ENCODE results near the gene PTPRM. TPM values are rescaled to one million over a fixed set of nuclear protein-coding genes. Genes with fewer than 3 reads are reported as not detected.

The PTPRM gene
- total RNA-seq, 4 donors from 2014 or later = 62.7 to 94.0 (median 76.0) TPM

GRCh38 chr18:7926526-7926925, 359.4 kb downstream of the PTPRM start:
- no peak overlapping the region for H3K4me3 ChIP-seq
- peaks cover 18 to 44% (median 32%) of the 10 kb centered on the region in 4 donors for H3K4me1 ChIP-seq
- H3K36me3 ChIP-seq = peaks cover 0 to 5% (median 0%) of the 10 kb centered on the region in 4 donors
- intact Hi-C loops (cut with DNase I) = no loop called here
- H3K9me3 ChIP-seq = no peaks in the 10 kb centered on the region
- WGBS = 66% methylated on average over 4 of the region's 4 CpGs
- H3K27ac ChIP-seq (replicated peaks in 1 of 4) = no peak overlapping the region
- no peak for DNase-seq (ENCODE audit: extremely low spot score)
- TF ChIP-seq CTCF (IDR thresholded peaks at IDR 0.05) = no peak
- no peaks in the 10 kb centered on the region for H3K27me3 ChIP-seq

- intact Hi-C loops (cut with DNase I) = no loop called here
- Histone ChIP-seq H3K27me3 (no peaks in the 10 kb centered on the region), H3K36me3 (peaks cover 0 to 5% (median 0%) of the 10 kb centered on the region in 4 donors), H3K4me1 (peaks cover 15 to 39% (median 27%) of the 10 kb centered on the region in 4 donors), H3K4me3 (no peak overlapping the region), H3K9me3 (no peaks in the 10 kb centered on the region), H3K27ac (replicated peaks in 1 of 4) (no peak overlapping the region)
- TF ChIP-seq EP300 (IDR thresholded peaks at IDR 0.05) (no peak), POLR2AphosphoS5 (IDR thresholded peaks at IDR 0.05) (no peak), CTCF (IDR thresholded peaks at IDR 0.05) (no peak), POLR2A (IDR thresholded peaks at IDR 0.05; ENCODE audit: low read depth) (no peak)
- WGBS = 63% methylated on average over 2 of the region's 2 CpGs
- no peak for DNase-seq (ENCODE audit: extremely low spot score)
Observed at GRCh38 chr18:7927119-7927518, 360.0 kb downstream of the PTPRM start.

GRCh38 chr18:7931763-7932162, 364.6 kb downstream of the PTPRM start:
- intact Hi-C loops (cut with DNase I) = no loop called here
- H3K9me3 ChIP-seq = no peaks in the 10 kb centered on the region
- 80% methylated on average over 3 of the region's 3 CpGs for WGBS
- no peak for TF ChIP-seq POLR2AphosphoS5 (IDR thresholded peaks at IDR 0.05)
- TF ChIP-seq EP300 (IDR thresholded peaks at IDR 0.05) = no peak
- no peak for TF ChIP-seq POLR2A (IDR thresholded peaks at IDR 0.05; ENCODE audit: low read depth)
- TF ChIP-seq CTCF (IDR thresholded peaks at IDR 0.05) = no peak
- H3K4me1 ChIP-seq = peaks cover 0 to 11% (median 7%) of the 10 kb centered on the region in 4 donors
- peaks cover 0 to 5% (median 0%) of the 10 kb centered on the region in 4 donors for H3K36me3 ChIP-seq
- DNase-seq (ENCODE audit: extremely low spot score) = no peak
- no peak overlapping the region for H3K4me3 ChIP-seq
- no peaks in the 10 kb centered on the region for H3K27me3 ChIP-seq
- H3K27ac ChIP-seq (replicated peaks in 1 of 4) = no peak overlapping the region

GRCh38 chr18:7937268-7937667, 370.2 kb downstream of the PTPRM start:
- Histone ChIP-seq H3K27ac (replicated peaks in 1 of 4) (no peak overlapping the region), H3K27me3 (no peaks in the 10 kb centered on the region), H3K9me3 (no peaks in the 10 kb centered on the region), H3K4me1 (peaks cover 0 to 14% (median 0%) of the 10 kb centered on the region in 4 donors), H3K4me3 (no peak overlapping the region), H3K36me3 (peaks cover 0 to 7% (median 0%) of the 10 kb centered on the region in 4 donors)
- WGBS = 99% methylated on average over 13 of the region's 13 CpGs
- DNase-seq (ENCODE audit: extremely low spot score) = no peak
- intact Hi-C loops (cut with DNase I) = no loop called here
- no peak for TF ChIP-seq EP300 (IDR thresholded peaks at IDR 0.05)
- no peak for TF ChIP-seq POLR2AphosphoS5 (IDR thresholded peaks at IDR 0.05)
- TF ChIP-seq POLR2A (IDR thresholded peaks at IDR 0.05; ENCODE audit: low read depth) = no peak

GRCh38 chr18:7939521-7939920, 372.4 kb downstream of the PTPRM start:
- 93% methylated on average over 5 of the region's 5 CpGs for WGBS
- intact Hi-C loops (cut with DNase I) = no loop called here
- H3K9me3 ChIP-seq = no peaks in the 10 kb centered on the region
- H3K4me1 ChIP-seq = peaks cover 0 to 14% (median 0%) of the 10 kb centered on the region in 4 donors
- H3K36me3 ChIP-seq = peaks cover 0 to 7% (median 0%) of the 10 kb centered on the region in 4 donors
- TF ChIP-seq EP300 (IDR thresholded peaks at IDR 0.05) = no peak
- no peak for TF ChIP-seq CTCF (IDR thresholded peaks at IDR 0.05)
- TF ChIP-seq POLR2A (IDR thresholded peaks at IDR 0.05; ENCODE audit: low read depth) = no peak
- no peak for TF ChIP-seq POLR2AphosphoS5 (IDR thresholded peaks at IDR 0.05)
- no peak overlapping the region for H3K4me3 ChIP-seq
- H3K27ac ChIP-seq (replicated peaks in 1 of 4) = no peak overlapping the region
- DNase-seq (ENCODE audit: extremely low spot score) = no peak
- no peaks in the 10 kb centered on the region for H3K27me3 ChIP-seq

All from esophagus muscularis mucosa (tissue), 4 donors.